ENCODE results near the gene MYLK4.

The MYLK4 gene

GRCh38 chr6:2734488-2735166 is 16.1 kb downstream of the MYLK4 start:
- DNase-seq (ENCODE audit: low read depth in 2 of 2), result no peak

DNA sequence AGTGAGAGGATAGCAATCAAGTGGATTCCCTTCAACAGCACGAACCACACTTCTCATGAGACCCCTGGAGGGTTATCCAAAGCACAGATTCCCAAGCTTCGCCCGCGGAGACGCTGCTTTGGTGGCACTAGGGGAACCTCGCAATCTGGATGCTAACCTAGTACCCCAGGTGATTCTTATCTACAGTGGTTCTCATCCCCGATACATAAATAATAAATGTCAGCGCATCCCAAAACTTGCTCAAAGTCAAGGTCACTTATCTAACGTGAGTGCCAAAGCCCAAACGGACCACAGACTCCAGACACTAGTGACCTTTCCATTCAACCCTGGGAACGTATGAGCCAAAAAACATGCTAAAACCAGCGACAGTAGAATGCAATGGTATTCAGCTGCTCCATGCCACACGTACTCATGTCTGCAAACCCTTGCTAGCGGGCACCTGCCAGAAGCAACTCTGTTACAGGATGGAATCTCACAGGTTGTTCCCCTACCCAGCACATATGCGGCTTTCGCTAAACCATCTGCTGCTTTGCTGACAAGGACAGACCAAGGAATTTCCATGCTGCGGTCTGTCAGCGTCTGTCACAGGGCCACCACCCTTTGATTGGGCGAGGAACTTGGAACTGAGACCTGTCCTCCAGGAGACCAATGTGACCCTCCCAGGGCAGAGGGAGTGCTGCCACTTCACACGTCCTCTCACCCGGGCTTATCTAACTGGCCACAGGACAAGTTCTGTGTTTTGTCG is 16.8 kb downstream of the MYLK4 start:
- no peak for DNase-seq (ENCODE audit: low read depth in 2 of 2)

DNA sequence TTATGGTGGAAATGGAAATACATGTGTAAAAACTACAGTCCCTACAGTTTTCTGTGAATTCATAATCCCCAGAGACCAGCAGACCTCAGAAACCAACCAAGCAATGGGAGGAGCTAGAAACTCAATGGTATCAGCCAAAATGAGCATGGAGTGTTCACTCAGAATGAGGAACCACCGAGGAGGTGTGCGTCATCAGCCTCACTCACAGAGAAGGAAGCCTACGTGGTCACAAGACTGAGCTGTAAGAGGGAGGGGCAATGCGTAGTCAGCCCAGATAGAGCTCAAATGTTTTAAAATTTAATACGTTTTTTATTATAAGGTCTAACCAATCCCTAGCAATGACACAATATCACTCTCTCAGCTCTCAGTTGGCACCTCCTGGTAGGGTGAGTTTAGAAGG is 17.4 kb downstream of the MYLK4 start:
- no peak for DNase-seq (ENCODE audit: low read depth in 2 of 2)

GRCh38 chr6:2732503-2733089 is 18.1 kb downstream of the MYLK4 start:
- DNase-seq (ENCODE audit: low read depth in 2 of 2), result no peak

GRCh38 chr6:2731281-2731909 is 19.3 kb downstream of the MYLK4 start:
- no peak for DNase-seq (ENCODE audit: low read depth in 2 of 2)

GRCh38 chr6:2730353-2731107 is 20.2 kb downstream of the MYLK4 start:
- DNase-seq (ENCODE audit: low read depth in 2 of 2), result no peak

- no peak for DNase-seq (ENCODE audit: low read depth in 2 of 2)
Observed at GRCh38 chr6:2729921-2730320, 20.8 kb downstream of the MYLK4 start.

DNA sequence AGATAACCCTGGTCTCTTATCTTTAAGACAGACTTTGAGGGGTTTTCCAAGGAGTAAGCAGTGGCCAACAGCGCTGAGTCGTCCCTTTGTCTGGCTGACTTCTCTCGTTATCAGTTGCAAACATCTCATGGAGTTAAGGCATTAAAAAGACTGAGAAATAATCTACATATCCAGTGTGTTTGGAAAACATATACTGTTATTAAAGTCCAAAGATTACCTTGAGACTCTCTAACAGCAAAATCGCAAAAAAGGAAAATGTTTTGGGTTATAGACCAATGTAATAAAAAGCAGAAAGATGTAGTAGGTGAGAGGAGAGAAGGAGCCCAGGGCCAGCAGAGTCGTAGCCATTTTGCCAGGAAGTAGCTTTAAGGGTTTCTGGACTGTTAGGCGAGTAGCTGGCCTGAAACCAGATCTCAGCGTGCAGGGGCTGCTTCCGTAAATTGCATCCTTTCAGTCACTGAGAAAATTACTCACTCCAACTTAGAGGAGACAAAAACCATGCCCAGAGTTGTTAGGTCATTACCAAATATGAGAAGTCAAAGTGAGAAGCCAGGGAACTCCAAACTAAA is 24.6 kb downstream of the MYLK4 start:
- DNase-seq (ENCODE audit: low read depth in 2 of 2), result no peak

GRCh38 chr6:2725364-2725988 is 25.2 kb downstream of the MYLK4 start:
- no peak for DNase-seq (ENCODE audit: low read depth in 2 of 2)

DNA sequence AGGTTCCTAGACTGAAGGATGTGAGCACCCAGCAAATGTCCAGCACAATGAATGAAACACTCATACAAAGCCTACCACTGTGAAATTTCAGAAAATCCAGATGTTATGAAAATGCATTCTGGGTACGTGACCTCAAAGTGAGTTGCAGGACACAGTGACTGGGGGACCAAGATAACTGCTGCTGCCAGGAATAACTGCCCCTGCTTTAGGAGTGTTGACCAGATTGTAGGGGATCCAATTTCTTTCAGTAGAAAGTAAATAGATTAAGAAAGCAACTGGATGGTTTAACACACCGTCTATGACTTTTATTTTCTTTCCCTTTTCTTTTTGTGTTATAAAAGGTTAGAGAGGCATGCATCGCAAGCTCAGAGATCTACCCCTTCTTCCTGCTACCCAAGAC is 29.5 kb downstream of the MYLK4 start:
- DNase-seq (ENCODE audit: low read depth in 2 of 2), result no peak

DNA sequence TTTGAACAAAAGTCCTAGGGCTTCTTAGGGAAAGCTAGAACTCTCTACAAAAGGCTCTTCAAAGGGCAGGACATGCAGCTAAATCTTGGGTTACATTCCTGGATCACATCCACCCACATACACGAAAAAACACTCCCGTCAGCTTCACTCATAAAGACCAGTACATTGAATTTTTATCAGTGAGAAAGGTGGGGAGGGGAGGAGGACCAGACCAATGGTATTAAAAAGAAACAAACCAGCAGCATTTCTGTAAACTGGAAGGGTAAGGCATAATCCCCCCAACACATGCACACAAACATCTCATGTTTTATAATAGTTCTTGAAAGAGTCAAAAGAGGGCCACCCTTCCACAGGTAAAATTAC is 31.6 kb downstream of the MYLK4 start:
- DNase-seq (ENCODE audit: low read depth in 2 of 2), result no peak

GRCh38 chr6:2718334-2719092 is 32.2 kb downstream of the MYLK4 start:
- DNase-seq (ENCODE audit: low read depth in 2 of 2), result no peak

DNA sequence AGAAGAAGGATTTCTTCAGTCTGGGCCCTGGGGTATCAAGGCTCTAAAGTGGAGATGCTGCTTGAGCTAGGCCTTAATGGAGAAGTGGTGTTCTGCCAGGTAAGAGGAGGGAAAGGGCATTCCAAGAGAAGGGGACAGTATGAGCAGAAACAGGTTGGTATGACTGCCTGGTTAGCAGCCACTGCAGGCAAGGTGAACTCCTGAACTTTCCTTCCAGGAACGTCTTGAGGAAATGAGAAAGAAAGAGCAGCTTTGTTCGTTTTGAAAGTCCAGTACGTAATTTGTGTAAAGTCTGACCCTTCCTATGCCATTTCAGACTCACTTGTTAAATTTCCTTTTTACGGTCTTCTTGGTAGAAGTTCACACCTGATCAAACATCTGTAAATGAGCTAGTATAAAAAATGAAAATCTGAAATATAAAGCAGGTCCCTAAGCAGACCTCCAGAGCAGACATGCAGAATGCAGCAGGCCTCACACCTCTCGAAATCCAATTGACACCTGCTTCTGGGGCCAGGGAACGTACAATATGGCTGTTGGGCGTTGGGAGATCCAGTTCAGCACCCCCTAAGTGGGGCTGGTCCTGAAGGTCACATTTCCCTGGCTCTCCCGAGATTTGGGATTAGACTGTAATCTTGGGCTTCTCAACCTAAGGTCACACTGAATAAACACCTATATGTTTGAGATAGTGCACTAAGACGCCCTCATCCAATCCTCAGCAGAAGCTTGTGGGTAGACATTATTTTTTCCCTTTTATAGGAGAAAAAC is 33.6 kb downstream of the MYLK4 start:
- DNase-seq (ENCODE audit: low read depth in 2 of 2), result no peak

- DNase-seq (ENCODE audit: low read depth in 2 of 2), result no peak
Observed at GRCh38 chr6:2715737-2716136, 35.0 kb downstream of the MYLK4 start.

- DNase-seq (ENCODE audit: low read depth in 2 of 2), result no peak
Observed at GRCh38 chr6:2714111-2714895, 36.4 kb downstream of the MYLK4 start.

DNA sequence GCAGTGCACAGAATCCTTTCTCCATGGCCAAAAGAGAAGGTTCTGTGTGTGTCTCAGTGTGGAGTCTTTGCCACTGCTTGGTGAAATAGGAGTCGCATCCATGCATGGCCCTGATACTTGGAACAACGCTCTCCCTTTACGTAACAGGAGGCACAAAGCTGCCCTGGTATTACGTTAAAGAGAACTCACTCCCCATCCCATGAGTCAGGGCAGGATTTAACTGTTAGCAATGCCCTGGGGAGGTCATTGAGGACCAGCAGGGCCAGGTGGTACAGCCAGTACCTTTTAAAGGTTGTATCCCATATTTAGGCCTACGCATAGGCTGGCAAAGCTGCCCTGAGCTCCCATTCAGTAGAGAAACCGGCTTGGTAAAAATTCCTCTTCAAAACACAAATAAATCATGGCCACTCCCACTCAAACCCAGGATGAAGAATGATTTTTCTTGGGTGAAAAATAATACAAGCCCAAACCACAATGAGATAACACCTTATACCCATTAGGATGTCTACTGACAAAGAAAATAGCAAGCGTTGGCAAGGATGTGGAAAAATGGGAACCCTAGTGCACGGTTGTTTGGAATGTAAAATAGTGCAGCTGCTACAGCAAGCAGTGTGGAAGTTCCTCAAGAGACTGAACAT is 37.1 kb downstream of the MYLK4 start:
- no peak for DNase-seq (ENCODE audit: low read depth in 2 of 2)

GRCh38 chr6:2712102-2712501 is 38.6 kb downstream of the MYLK4 start:
- DNase-seq (ENCODE audit: low read depth in 2 of 2), result no peak

- no peak for DNase-seq (ENCODE audit: low read depth in 2 of 2)
Observed at GRCh38 chr6:2710412-2710811, 40.3 kb downstream of the MYLK4 start.
